Bronchial epithelial cell (primary cell): ENCODE measurements around the gene HDHD3. TPM values are rescaled to one million over a fixed set of nuclear protein-coding genes. Genes with fewer than 3 reads are reported as not detected.

ENCODE experiments used
- DNase-seq: peaks from one replicate; pipeline ENCODE4 v3.0.0-alpha.2; 2010; ENCODE audit warnings: low read depth
- FAIRE-seq: peaks from 2 replicates; lab custom pipeline; 2011; peaks lifted over from hg19 to GRCh38; lab: Jason Lieb, UNC
- H3K27me3 ChIP-seq: 2 replicates; pipeline ENCODE4 v1.5.1; 2011; ENCODE audit warnings: low read length; ENCODE audit not compliant: control insufficient read depth, insufficient read depth
- H3K36me3 ChIP-seq: 2 replicates; pipeline ENCODE4 v1.5.1; 2011; ENCODE audit warnings: low read length; ENCODE audit not compliant: control insufficient read depth, insufficient read depth
- H3K4me3 ChIP-seq: 2 replicates; pipeline ENCODE4 v1.5.1; 2011; ENCODE audit warnings: mild to moderate bottlenecking, low read depth, low read length, control low read depth
- CTCF ChIP-seq: IDR thresholded peaks from 2 replicates; pipeline ENCODE4 v1.5.1; 2011; ENCODE audit warnings: mild to moderate bottlenecking, moderate library complexity, low read length, control low read depth, inconsistent platforms; ENCODE audit not compliant: insufficient read depth, severe bottlenecking
- total RNA-seq: library from RNA; depleted of rRNA; stranded (reverse); fragments of >200 nt; gene quantifications from 2 replicates; pipeline ENCODE4 v1.2.1, GENCODE V29; 2014

Gene HDHD3
- total RNA-seq, 1 donor from 2014 or later, result 14.5 TPM

- FAIRE-seq, result no peak
- Histone ChIP-seq H3K4me3 (no peak overlapping the region), H3K27me3 (peaks cover 14% of the 10 kb centered on the region), H3K36me3 (no peaks in the 10 kb centered on the region)
- no peak for TF ChIP-seq CTCF
- peak; percentile 72 for DNase-seq
Observed at GRCh38 chr9:113352411-113352810, 24.4 kb downstream of the HDHD3 start.

GRCh38 chr9:113352006-113352405, 24.8 kb downstream of the HDHD3 start:
- FAIRE-seq, result no peak

GRCh38 chr9:113350937-113351336, 25.8 kb downstream of the HDHD3 start:
- H3K4me3 ChIP-seq, result no peak overlapping the region
- no peak for DNase-seq
- peaks cover 14% of the 10 kb centered on the region for H3K27me3 ChIP-seq
- TF ChIP-seq CTCF, result no peak
- no peak for FAIRE-seq
- no peaks in the 10 kb centered on the region for H3K36me3 ChIP-seq

More at GRCh38 chr9:113352006-113352405, 24.8 kb downstream of the HDHD3 start:
- Histone ChIP-seq H3K36me3 (no peaks in the 10 kb centered on the region), H3K27me3 (peaks cover 14% of the 10 kb centered on the region), H3K4me3 (no peak overlapping the region)
- no peak for DNase-seq
- no peak for TF ChIP-seq CTCF

GRCh38 chr9:113350107-113350661, 26.6 kb downstream of the HDHD3 start:
- Histone ChIP-seq H3K36me3 (no peaks in the 10 kb centered on the region), H3K27me3 (peaks cover 14% of the 10 kb centered on the region), H3K4me3 (peak overlapping the region; percentile 31)
- no peak for TF ChIP-seq CTCF
- DNase-seq (no peak), FAIRE-seq (no peak)

- H3K4me3 ChIP-seq, result peak within 1 kb of the TSS; percentile 31
- no peaks in the 10 kb centered on the region for H3K36me3 ChIP-seq
- no peak for TF ChIP-seq CTCF
- DNase-seq, result no peak
- no peak for FAIRE-seq
- peaks cover 14% of the 10 kb centered on the region for H3K27me3 ChIP-seq
Observed at GRCh38 chr9:113349445-113350094, 27.2 kb downstream of the HDHD3 start, which contains the start of gene BSPRY. Gene BSPRY, plus strand, starts transcription at chr9:113349541. Its CDS starts 39 bp downstream, at chr9:113349580.

- H3K36me3 ChIP-seq, result no peaks in the 10 kb centered on the region
- no peak for TF ChIP-seq CTCF
- H3K27me3 ChIP-seq, result peaks cover 14% of the 10 kb centered on the region
- H3K4me3 ChIP-seq, result no peak overlapping the region
- FAIRE-seq (no peak), DNase-seq (no peak)
Observed at GRCh38 chr9:113349066-113349444, 27.7 kb downstream of the HDHD3 start.
